Measurements from ENCODE around the gene C2orf80.

GRCh38 chr2:208183972-208184705 is 5.7 kb downstream of the C2orf80 start:
- TF ChIP-seq, protein P1, sequence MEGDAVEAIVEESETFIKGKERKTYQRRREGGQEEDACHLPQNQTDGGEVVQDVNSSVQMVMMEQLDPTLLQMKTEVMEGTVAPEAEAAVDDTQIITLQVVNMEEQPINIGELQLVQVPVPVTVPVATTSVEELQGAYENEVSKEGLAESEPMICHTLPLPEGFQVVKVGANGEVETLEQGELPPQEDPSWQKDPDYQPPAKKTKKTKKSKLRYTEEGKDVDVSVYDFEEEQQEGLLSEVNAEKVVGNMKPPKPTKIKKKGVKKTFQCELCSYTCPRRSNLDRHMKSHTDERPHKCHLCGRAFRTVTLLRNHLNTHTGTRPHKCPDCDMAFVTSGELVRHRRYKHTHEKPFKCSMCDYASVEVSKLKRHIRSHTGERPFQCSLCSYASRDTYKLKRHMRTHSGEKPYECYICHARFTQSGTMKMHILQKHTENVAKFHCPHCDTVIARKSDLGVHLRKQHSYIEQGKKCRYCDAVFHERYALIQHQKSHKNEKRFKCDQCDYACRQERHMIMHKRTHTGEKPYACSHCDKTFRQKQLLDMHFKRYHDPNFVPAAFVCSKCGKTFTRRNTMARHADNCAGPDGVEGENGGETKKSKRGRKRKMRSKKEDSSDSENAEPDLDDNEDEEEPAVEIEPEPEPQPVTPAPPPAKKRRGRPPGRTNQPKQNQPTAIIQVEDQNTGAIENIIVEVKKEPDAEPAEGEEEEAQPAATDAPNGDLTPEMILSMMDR (IDR thresholded peaks at IDR 0.05) = no peak
- no peak for TF ChIP-seq EP300 (IDR thresholded peaks at IDR 0.05)
- no peak for TF ChIP-seq POLR2A (IDR thresholded peaks at IDR 0.05)

Data from tibial nerve (tissue), 4 donors.